ENCODE results near the gene LRP11.

- no peak for TF ChIP-seq CTCF (IDR thresholded peaks at IDR 0.05)
- TF ChIP-seq POLR2A (IDR thresholded peaks at IDR 0.05), result no peak
Observed at GRCh38 chr6:149907317-149907716, 43.2 kb upstream of the LRP11 start.

Measured in adrenal gland (tissue), 5 donors.